NCI-H774 (cell line): ENCODE measurements around the gene PIWIL4.
"Not testable (repeated sequence)": the region's sequence is repeated elsewhere in the genome, so short reads cannot be mapped to it uniquely, and the experiment has no call there.

Source experiments
- DNase-seq: peaks from one replicate; lab custom pipeline; 2025; lab: John Stamatoyannopoulos, UW

The PIWIL4 gene

DNA sequence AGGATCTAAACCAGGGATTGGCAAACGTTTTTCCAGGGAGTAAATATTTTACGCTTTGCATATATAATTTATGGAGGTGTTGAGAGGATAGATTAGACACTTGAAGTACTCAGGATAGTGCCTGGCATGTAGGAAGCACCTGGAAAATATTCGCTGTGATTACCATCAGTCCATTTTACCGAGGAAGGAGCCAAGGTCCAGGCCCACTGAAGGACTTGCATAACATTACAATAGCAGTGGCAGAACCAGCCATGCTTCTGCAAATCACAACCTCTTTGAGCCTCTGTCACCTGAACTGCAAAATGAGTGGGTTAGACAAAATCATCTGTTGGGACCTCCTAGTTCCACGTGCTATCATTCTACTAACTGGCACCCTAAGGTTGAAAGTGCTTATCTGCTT is 18.0 kb upstream of the PIWIL4 start:
- DNase-seq, result no peak

DNA sequence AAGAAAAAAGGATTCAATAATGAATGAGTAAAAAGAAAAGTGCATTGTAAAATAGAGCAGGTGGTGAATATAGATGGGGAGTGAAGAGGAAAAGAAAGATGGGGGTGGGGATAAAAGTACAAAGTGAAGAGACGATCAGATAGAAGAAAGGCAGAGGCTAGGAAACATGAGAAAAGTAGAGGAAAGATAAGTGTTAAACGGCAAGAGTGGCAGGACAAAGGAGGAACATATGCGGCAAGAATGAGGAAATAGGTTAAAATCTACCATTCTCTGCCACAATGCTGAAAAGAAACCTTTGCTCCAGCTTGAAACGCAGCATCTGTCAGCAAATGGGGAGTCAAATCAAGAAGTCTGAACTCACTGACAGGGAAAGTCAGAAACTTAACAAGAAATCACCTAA is 16.7 kb upstream of the PIWIL4 start:
- no peak for DNase-seq

GRCh38 chr11:94553938-94554337 is 13.2 kb upstream of the PIWIL4 start:
- no peak for DNase-seq

- DNase-seq, result not testable (repeated sequence)
These were observed 11.3 kb upstream of the PIWIL4 start for GRCh38 chr11:94555752-94556329.

DNA sequence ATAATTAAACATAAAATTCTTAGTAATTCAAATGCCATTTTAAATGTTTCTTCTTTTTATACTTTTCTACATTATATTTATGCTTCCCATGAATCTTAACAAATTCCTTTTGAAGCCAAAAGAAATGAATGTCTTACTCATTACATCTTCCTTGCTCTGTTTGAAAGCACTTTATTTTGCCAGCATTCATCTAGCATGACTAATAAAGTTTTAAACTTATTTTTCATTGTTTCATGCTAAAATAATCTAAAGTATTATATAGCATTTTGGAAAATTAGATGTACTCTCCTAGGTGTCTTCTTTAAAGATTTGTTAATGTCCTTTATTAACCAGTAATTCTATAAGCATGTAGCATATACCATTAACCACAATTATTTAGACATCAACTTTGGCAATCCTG is 9.7 kb upstream of the PIWIL4 start:
- no peak for DNase-seq

GRCh38 chr11:94557992-94558391 is 9.2 kb upstream of the PIWIL4 start:
- no peak for DNase-seq

GRCh38 chr11:94558468-94558867 is 8.7 kb upstream of the PIWIL4 start:
- DNase-seq, result no peak

GRCh38 chr11:94558932-94559331 is 8.2 kb upstream of the PIWIL4 start:
- no peak for DNase-seq

DNA sequence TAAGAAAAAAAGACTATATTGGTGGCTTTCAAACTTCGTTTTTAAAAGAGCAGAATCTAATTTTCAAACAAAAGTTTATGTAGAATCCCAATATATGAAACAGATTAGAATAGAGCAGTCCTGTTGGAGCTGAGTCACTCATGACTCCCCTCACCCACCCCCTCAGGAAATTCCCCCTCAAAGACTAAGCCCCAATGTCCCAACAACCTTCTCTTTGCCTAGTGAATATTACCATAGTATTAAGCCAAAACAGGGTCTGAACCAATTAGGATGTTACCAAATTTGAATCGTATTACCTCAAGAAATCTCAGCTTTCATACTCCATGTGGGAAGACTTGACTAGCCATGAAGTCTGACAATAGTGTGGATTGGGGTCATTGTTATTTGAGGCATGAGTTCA is 7.8 kb upstream of the PIWIL4 start:
- no peak for DNase-seq

GRCh38 chr11:94560834-94561233 is 6.3 kb upstream of the PIWIL4 start:
- no peak for DNase-seq

GRCh38 chr11:94563176-94563847 is 3.9 kb upstream of the PIWIL4 start:
- DNase-seq, result no peak

- DNase-seq, result no peak
These were observed 3.2 kb upstream of the PIWIL4 start for GRCh38 chr11:94563848-94564467.

- no peak for DNase-seq
These were observed 1.0 kb downstream of the PIWIL4 start for GRCh38 chr11:94568200-94568599.

DNA sequence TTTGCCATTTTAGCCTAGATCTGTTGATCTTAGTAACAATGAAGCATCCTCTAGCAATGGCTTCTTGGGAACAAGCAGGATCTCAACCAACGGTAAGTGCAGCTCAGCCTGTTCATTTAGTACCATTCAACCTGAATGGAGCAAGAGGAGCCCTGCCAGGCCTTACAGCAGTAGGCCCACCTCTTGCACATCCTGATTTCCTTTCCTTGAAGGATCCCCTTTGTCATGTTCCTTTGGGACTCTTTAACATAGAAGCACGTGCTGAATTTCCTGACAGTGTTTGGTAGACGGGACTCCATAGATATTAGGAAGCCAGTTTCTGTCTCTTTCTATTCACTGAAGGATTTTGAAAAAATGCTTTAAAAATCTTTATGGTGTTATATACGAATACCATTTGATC is 1.5 kb downstream of the PIWIL4 start:
- no peak for DNase-seq

DNA sequence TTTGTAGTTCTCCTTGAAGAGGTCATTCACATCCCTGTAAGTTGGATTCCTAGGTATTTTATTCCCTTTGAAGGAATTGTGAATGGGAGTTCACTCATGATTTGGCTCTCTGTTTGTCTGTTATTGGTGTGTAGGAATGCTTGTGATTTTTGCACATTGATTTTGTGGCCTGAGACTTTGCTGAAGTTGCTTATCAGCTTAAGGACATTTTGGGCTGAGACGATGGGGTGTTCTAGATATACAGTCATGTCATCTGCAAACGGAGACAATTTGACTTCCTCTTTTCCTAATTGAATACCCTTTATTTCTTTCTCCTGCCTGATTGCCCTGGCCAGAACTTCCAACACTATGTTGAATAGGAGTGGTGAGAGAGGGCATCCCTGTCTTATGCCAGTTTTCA is 5.8 kb downstream of the PIWIL4 start:
- DNase-seq, result not testable (repeated sequence)

DNA sequence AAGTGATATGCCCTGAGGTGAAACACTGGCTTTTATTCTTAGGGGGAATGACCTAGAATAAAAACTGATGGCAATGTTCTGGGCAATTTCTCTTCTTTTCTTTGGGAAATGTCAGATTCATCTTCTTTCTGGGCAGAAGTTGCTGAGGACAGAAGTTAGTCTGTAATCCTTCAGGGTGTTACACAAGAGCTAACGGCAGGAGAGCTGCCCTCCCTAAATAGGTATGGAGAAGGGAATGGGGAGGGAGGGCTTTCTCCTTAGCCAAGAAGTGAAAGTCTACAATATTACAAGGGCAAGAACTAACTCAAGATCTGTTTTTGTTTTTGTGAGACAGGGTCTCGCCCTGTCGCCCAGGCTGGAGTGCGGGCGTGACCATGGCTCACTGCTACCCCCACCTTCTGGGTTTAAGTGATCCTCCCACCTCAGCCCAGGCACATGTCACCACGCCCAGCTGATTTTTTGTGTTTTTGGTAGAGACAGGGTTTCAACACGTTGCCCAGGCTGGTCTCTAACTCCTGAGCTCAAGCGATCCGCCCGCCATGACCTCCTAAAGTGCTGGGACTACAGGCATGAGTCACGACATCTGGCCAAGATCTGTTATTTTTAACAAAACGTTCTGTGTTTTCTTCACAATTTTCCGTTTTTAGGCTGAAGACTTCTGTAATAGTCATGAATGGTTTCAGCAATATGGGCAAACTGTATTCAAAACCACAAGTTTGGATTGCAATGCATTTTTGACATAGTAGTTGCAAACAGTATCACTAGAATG is 7.2 kb downstream of the PIWIL4 start:
- no peak for DNase-seq

DNA sequence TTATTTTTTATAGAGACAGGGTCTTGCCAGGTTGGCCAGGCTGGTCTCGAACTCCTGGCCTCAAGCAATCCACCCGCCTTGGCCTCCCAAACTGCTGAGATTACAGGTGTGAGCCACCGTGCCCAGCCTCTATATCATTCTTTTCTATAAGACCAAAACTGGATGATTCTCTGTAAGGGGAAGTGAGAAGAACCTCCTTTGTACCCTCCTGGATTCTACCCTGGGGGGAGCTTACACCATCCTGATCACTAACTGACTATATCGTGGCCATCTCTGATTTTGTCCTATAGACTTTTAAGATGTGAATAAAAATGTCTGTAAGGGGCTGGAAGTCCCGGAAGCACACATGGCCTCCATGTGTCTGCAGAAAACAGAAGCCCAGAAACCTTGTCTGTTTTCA is 9.1 kb downstream of the PIWIL4 start:
- no peak for DNase-seq

DNA sequence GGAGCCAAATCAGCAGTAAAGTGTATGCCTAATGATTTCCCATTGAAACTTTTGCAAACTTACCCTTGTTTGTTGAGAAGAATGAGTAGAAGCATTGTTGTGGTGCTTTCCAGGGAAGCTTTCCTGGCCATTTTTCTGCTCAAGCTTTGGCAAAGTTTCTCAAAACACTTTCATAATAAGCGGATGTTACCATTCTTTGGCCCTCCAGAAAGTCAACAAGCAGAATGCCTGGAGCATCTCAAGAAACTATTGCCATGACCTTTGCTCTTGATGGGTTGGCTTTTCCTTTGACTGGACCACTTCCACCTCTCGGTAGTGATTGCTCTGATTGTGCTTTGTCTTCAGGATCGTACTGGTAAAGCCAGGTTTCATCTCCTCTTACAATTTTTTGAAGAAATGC is 10.7 kb downstream of the PIWIL4 start:
- DNase-seq, result no peak

DNA sequence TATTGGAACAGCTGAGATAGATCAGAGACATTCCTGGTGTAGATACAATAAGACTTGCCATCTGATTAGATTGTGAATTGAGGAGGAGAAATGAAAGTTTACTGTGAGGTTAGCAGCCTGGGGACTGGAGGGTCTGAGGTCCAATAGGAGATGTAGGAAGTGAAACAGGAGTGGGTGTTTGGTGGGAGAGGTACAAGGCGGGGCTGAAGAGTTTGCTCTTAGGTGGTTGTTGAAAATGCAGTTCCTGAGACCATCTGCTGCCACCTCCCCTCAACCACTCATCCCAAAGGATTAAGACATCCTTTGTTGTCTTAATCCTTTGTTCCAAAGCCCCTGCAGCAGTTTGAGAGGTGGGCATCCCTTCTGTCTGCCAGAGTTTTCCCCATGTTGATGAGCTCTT is 14.8 kb downstream of the PIWIL4 start:
- no peak for DNase-seq

DNA sequence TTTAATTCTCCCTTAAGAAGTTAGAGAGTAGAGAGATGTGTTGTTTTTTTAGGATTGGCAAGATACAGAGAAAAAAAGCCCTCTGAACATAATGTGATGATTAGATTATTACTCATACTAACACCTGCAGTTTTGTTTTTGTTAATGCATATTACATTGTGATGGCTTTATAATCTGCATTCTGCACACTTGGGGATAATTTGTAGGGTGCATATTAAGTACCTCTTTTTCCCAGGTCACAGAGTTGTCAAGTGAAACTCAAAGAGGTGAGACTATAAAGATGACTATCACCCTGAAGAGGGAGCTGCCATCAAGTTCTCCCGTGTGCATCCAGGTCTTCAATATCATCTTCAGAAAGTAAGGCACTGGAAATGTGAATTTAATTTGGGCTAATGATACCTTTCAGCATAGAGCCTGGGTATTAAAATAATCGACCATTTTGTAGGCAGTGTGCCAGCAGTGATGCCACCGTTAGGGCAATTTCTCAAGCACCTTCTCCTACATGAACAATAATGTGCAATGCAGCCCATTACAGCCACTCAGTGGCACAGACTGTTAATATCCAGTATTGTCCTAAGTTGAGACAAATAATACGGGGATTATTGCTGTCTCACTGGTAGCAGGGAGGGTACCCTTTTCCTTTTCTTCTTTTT is 16.2 kb downstream of the PIWIL4 start:
- no peak for DNase-seq

GRCh38 chr11:94583866-94584500 is 16.8 kb downstream of the PIWIL4 start:
- DNase-seq, result no peak

DNA sequence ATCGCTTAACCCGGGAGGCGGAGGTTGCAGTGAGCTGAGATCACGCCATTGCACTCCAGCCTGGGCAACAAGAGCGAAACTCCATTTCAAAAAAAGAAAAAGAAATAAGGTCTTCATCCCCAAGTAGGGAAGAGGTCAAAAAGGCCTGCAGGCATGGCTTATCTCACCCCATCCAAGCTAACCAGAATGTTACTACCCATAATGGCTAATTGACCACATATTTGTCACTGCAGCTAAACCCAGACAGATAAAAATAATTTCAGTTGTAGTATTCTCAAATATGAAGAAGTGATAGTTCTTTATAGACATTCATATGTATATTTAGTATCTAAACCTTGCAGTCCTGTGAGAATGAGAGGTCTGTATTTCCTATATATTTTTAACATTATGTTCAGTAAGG is 17.8 kb downstream of the PIWIL4 start:
- DNase-seq, result no peak
